HG03439 (cell line): ENCODE data around the gene MFAP3.
"Not testable (repeated sequence)": the region's sequence is repeated elsewhere in the genome, so short reads cannot be mapped to it uniquely, and the experiment has no call there.

Experiments used
- ATAC-seq: cut with Tn5 transposase; IDR thresholded peaks from one replicate; pipeline ENCODE4 v1.9.1; 2021; ENCODE audit warnings: mild to moderate bottlenecking, moderate library complexity; ENCODE audit not compliant: unreplicated experiment

Gene MFAP3

DNA sequence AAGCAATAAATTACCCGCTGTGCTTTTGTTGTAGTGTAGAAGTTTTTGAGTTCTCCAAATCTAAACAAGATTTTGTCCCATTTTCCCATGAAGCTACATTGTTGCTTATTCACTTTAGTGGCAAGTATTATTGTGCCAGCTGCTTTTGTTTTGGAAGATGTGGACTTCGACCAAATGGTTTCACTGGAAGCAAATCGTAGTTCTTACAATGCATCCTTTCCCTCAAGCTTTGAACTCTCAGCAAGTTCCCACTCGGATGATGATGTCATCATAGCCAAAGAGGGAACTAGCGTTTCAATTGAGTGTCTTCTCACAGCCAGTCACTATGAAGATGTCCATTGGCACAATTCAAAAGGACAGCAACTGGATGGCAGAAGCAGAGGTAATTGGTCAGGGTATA lies 10.9 kb downstream of the MFAP3 start:
- ATAC-seq: no peak

DNA sequence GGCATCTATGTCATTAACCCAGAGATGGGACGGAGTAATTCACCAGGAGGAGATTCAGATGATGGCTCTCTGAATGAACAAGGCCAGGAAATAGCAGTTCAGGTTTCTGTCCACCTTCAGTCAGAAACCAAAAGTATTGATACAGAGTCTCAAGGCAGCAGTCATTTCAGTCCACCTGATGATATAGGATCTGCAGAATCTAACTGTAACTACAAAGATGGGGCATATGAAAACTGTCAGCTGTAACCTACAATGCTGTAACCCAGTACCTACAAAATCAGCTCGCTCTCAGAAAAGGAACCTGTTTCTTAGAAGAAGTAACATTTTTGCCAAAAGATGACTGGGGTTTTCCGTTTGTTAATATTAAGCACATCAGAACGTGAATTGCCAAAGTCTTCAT lies 14.7 kb downstream of the MFAP3 start:
- ATAC-seq: no peak

DNA sequence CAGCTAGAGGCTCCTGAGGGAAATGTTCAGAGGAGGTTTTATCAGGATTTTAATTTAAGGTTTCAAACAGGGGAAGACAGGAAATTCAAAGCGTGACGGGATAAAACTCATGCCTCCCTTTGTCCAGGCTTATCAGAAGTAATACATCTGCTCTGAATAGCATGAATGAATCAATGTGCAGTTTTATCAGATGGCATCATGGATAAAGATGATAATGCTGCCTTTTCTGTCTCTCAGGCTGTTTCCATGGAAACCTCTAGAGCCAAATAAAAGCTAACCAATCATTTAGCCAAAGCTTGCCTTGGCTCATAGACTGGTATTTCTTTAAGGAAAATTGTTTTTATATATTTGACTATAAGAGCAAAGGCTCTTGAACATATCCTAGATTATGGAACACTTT lies 16.4 kb downstream of the MFAP3 start:
- ATAC-seq: no peak

DNA sequence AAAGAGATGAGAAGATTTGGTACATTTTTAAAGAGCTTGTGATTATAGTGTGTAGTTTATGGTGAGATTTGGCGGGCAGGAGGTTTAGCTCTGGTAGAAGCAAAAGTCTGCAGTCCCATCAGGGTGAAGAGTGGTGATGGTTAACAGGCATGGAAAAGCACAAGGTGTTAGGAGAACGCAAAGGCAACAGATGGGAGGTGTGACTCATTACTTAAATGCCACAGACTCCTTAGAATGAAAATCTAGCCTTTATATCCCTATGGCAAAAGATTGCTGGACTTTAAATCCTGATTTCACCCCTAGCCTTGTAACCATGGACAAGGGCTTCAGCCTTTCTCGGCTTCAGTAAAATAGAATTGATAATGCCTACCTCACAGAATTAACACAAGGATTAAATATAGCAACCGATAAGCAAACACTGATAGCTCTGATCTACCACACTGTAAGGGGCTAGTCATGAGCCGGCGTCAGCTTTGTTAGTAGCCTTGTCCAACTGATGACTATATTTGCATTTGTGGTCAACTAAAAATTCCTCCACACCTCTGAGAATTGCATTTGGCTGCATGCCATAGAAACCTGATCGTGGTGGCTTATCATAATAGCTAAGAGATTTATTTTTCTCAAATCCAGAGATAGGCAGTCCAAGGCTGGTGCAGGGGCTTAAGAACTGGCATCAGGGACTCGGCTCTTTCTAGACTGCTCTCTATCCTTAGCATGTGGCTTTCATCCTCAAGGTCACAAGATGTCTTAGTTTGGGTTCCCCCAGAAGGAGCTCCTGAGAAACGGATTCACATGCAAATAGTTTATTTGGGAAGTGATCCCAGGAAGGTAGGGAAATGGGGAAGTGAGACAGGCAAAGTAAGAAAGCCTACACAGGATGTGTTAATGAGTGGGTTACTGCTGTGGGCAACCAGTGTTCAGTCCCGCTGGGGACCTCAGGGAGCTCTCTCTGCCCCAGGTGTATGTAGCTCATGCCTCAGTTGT lies 19.6 kb downstream of the MFAP3 start:
- no peak for ATAC-seq

DNA sequence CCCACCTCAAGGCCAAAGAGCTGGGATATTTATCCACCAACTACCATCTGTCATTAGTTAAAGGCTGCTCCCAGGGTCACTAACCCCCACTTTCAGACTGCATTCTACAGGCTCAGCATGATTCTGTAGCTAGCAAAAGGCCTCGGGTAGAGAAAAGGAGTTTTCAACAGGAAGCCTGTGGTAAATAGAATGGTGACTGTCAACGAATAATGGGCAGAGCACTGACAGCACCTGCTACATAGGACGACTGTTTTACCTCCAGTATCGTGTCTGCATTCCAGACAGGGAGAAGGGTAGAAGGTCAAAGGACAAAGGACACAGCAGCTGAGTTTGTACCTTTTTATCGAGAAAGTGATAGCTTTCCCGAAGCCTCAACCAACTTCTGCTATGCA lies 20.3 kb downstream of the MFAP3 start:
- no peak for ATAC-seq

DNA sequence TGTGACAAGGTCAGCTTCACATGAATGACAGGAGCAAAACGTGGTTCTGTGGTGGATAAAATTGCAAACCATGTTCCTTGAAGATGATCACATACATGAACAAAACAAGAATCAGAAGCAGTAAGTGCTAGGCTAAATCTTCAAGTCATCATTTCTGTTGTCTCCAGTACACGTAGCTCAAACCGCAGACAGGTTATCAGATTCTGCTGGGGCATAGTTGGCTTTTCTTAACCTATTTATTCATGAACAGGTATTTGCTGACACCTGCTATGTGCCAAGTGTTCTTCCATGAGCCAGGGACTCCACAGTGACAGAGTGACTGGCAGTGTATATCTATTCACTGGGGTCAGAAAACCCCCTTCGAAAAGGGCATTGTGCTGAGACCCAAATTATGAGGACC lies 20.8 kb downstream of the MFAP3 start:
- no peak for ATAC-seq

DNA sequence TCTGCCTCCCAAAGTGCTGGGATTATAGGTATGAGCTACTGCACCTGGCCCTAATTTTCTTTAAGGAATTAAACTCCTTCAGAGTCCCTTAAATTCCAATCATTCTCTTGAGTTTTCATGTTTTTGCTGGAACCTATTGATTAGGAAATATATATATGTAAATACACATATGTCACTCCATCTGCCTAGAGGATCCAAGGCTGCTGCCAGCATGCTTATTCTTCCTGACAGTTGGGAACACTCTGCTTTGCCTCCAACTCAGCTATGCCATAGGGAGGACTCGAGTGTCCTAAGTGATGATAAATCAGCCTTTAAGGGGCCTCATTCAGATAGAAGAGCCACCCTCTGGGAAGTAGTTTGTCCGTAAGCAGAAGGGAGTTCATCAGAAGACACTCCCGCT lies 21.8 kb downstream of the MFAP3 start:
- no peak for ATAC-seq

DNA sequence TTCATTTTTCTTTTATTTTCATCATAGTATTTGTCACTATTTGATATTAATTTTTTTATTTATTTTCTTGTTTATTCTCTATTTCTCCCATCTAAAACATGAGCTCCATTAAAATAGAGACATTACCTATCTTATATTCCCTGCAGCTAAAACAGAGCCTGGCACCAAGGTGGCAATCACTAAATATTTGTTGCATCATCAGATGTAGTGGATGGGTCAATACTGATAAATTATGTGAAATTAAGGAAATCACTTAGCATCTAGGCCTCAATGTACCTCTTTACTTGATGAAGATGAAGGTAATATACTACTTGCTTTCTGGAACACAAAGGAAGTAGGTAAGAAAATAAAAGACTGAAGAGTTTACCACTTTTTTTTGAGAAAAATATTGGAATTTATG lies 24.6 kb downstream of the MFAP3 start:
- ATAC-seq: no peak

DNA sequence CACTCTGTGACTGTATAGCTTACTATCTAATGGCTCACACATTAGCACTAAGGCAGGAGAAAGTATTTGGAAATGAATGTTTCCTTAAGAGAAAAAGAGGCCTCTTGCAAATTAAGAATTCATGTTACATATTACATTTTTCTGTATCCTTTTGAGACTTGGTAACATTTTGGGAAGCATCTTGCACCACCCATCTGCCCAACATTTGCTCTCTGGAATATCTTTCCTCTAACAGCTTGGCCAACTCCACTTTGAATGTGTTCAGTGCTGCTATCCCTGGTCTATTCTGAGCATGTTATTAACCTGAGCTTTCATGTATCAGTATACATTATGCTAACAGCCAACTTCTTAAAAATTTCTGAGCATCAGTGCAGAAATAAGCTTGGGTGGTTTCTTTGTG lies 27.2 kb downstream of the MFAP3 start:
- no peak for ATAC-seq

DNA sequence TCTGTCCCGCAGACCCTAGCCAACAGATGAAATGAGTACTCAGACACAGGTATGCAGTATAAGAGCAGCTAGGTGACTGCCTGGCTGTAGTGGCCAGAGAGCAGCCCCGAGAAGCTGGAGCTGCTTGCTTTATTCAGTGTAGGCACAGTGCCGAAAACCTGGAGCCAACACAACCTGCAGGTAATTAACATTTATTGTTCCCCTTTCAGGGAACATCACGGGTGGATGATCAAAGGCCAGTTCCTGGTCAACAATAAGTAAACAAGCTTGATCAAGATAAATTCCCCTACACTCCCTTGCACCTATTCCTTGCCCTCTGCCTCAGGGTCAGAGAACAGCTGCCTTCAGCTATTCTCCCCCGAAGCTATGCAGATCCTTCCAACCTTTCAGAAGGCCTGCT lies 31.1 kb downstream of the MFAP3 start:
- not testable (repeated sequence) for ATAC-seq

DNA sequence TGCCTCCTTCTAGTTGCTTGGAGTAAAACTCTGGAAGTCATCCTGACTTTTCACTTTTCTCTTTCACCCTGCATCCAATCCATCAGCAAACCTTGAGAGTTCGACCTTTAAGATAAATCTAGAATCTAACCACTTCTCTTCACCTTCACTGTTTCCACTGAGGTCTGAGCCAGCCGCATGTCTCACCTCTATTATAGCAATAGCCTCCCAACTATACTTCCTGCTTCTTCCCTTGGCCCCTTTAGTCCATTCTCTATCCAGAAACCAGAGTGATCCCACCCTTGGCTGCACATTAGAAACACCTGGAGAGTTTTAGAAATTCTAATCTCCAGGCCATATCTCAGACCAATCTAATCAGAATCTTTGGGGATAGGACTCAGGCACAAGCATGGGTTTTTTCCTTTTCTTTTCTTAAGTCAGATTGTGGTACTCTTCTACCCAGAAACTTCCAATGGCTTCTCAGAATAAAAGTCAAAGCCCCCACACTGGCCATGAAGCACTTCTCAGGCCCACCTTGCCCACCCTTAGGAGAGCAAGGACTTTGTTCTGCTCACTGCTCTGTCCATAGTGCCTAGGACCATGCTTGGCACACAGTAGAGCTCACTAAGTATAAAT lies 33.1 kb downstream of the MFAP3 start:
- ATAC-seq: no peak

DNA sequence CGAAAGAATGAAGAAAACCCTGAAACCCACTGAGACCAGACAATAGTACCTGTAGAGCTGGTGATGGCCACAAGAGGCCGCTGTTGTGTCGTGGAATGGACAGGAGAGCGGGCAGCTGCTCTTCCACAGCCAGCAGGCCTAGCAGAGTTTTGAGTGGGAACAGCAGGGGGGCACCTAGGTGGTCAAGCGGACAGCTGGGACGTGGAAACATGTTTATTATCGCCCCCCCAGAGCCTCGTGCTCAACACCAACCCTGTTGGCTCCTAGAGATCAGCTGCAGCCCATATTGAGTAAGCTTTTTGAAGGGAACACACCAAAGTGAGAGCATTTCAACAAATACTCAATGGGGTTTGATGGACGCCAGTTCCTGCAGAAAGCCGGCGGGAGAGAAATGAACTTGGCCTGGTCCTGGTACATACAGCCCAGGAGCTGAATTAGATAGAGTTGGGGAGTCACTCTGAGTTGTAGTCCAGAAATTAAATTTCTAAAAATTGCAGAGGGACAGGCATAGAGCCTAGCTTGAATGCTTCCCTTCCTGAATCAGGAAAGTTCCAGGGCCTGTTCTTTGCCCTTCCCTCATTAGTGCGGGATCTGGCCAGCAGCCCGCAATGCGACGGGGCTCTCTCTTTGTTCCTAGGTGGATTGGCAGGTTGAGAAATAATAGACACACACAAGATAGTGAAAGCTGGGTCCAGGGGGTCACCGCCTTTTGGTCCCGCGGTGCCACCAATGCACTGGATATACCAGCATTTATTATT lies 33.8 kb downstream of the MFAP3 start:
- peak; percentile 92 for ATAC-seq

DNA sequence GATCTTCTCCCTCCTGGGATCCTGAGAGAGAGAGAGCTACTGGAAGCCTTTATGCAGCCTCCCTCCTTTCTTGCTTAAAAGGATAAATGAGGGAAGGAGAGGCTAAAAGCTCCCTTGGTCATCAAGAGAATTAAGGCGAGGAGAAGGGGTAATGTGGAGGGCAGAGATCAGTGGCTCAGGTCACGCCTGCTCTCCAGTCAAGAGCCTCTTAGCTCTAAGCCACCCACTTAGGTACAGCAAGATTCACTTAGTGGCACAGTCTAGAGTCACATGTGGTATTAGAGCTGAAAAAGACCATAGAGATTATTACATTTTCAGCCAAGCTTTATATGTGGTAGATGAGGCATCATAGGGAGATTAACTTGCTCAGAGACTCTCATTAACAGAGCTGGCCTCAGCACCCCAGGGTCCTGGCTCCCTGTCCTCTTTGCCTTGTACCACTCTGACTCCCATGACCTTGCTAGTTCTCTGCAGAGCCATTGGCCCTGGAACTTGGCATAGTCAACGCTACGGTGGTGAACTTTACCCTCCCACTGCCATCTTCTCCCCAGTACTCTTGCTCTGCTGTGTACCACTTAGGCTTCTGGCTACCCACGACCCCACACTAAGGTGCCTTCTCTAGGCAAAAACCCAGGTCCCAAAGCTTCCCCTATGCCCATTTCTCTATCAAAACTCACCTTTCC lies 37.6 kb downstream of the MFAP3 start:
- ATAC-seq: no peak

DNA sequence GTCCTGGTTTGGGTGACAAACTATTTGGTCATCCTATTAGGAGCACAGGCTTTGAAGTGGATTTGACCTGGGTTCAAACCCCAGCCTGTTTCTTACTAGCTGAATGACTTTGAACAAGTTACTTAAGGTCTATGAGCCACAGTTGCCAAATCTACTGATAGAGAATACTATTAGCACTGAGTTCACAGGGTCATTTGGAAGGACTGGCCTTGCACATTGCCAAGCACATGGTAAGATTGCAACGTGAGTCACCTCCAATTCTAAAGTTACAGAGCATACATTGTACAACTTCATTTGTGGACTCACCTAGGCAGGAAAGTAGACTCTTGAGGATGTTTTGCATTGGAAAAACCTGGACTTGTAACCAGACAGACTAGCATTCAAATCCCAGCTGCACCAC lies 38.9 kb downstream of the MFAP3 start:
- no peak for ATAC-seq

DNA sequence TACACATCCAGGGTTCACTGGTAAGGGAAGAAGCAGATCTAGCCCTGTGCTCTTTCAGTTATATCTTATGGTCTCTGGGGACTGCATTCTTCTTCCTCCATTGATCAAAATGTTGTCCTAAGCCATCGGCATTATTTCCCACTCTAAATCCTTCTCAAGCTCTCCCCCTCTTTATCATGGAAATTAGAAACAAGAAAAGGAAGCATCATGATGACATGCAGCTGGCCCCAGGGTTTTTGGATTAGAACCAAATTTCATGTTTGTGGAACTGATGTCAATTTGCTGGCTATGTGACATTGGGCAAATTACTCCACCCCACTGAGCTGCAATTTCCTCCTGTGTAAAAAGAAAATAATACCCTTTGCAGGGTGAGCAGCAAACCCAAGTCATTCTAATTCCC lies 39.5 kb downstream of the MFAP3 start:
- ATAC-seq: no peak

DNA sequence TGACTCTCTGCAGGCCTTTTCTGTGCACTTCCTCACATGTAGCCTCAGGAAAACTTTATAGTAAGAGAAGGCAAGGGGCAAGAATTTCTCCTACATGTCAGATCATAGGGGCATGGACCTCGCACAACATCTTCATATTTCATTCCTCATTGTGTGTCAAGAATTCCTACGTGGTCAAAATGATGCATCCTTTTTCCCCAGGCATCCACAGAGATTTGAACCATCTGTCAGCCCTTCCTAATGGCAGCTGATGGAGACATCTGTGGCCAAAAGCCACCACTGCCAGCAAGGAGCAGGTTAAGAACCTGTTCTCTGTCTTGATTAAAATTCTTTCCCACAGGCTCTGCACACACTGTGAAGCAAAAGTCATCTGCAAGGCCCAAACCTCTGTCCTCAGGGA lies 42.5 kb downstream of the MFAP3 start:
- no peak for ATAC-seq

DNA sequence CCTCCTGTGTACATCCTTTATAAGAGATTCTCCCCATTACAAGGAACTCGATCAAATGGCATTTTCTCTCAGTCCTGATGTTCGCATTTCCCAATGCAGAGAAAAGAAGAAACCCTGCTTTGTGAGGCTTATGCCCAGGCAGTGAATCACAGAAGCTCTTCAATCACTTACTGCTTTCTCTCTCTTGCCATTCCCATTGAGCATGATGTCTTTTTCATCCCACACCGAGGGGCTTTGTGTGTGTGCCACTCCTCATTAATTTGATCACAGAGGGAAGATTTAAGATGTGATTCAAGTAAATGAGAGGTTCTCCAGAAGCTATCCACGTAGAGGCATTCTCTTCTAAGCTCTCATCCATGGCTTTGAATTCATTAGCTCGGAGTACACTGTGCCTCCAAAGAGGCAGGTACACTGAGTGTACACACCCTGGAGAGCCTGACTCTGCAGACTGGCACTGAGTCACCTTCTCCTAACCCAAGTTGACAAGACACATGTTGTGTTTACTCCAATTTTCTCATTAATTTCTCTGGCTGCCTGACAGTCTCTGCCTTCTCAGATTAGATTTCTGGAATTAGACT lies 45.4 kb downstream of the MFAP3 start:
- no peak for ATAC-seq

DNA sequence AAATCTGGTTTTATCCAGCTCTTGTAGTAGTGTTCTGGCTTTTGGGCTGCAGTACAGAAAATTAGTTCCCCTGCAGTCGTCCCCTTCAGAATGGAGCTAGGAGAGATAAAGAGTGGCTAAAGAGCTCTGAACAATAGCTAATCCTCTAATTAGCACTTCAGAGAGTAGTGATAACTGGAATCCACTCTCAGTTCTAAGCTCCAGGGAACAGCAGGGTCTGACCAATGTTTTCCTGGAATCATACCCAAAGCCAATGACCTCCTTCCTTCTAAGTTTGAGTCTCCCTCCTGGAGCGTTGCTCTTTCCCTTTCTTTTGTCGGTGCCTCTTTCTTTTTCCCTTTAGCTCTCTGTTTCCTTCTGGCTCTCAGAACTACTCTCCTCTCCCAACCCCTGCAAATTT lies 47.4 kb downstream of the MFAP3 start:
- no peak for ATAC-seq

DNA sequence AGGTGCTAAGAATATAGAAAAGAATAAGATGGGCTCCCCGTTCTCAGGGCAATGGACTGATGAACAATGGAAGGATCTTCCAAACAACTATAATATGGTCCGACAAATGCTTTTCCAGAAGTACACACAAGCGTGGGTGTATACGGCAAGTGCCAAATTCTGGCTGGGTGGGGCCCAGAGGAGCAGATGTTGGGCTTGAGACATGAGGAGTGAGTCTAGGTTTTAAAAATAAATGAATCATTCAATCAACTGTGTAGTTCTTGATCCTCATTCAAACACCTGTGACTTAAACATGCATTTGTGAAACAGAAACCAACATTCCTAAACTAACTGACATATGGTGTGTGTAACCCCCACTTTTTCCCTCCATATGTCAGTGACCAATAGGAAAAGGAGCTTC lies 47.9 kb downstream of the MFAP3 start:
- no peak for ATAC-seq

DNA sequence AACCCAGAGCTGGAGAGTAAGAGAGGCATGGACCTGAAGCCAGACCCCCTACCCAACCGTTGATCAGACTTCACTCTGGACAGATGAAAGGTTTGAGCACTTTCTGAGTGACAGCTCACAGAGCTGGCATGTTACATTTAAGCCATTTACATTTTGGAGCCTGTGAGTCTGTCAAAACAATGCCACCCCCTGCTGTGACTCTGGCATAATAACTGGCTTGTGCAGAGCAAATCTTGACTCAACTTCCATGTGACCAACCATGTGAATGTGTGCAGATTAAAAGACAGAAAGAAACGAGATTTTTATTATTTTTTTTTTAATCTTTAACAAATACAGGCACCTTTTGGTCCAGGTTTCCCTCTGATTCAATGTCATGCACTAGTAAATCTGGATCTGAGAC lies 48.5 kb downstream of the MFAP3 start:
- ATAC-seq: no peak

DNA sequence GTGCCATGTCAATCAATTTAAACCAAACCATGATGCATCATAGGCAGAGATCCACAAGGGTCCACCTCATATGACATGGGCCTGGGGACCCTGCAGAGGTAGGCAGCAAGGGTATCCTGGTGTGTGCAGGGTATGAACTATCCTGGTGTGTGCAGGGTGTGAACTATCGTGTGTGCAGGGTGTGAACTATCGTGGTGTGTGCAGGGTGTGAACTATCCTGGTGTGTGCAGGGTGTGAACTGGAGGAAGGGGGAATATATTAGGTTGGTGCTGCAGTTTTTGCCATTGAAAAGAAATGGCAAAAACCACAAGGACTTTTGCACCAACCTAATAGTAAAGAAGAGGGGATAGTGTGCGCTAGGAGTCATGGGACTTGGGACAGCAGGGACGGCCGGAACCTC lies 50.0 kb downstream of the MFAP3 start:
- ATAC-seq: no peak
